Thoracic aorta (tissue), 2 donors: ENCODE measurements around the gene SETBP1. TPM values are rescaled to one million over a fixed set of nuclear protein-coding genes. Genes with fewer than 3 reads are reported as not detected.

Experiments used
- ATAC-seq: fragments of 150-250 bp; one replicate; pipeline ENCODE4 v1.8.0; 2017; ENCODE audit warnings: low read depth; ENCODE audit not compliant: insufficient number of reproducible peaks, low FRiP score
- DNase-seq: peaks from one replicate; pipeline ENCODE4 v3.0.0-alpha.2; 2020; ENCODE audit warnings: low spot score
- H3K27ac ChIP-seq, 2 donors: fragments of 200-600 bp; sonication (generic); 1 replicate in 1 of 2; 2 replicates in 1 of 2; pipeline ENCODE4 v1.5.1; 2016; ENCODE audit warnings: mild to moderate bottlenecking in 2 of 2, moderate library complexity in 2 of 2
- H3K27me3 ChIP-seq: fragments of 200-600 bp; sonication (generic); replicated peaks from 2 replicates; pipeline ENCODE4 v1.6.0; 2016; ENCODE audit warnings: mild to moderate bottlenecking; ENCODE audit not compliant: insufficient read depth
- H3K36me3 ChIP-seq: fragments of 200-600 bp; sonication (generic); one replicate; pipeline ENCODE4 v1.5.1; 2016
- H3K4me1 ChIP-seq, 2 donors: fragments of 200-600 bp; sonication (generic); 1 replicate in 1 of 2; 2 replicates in 1 of 2; pipeline versions ENCODE4 v1.5.1 to v1.6.0; 2016; ENCODE audit warnings: low read depth in 2 of 2, mild to moderate bottlenecking in 1 of 2; ENCODE audit not compliant: control insufficient read depth in 1 of 2
- H3K4me3 ChIP-seq: fragments of 200-600 bp; sonication (generic); 2 replicates; pipeline ENCODE4 v1.5.1; 2016; ENCODE audit warnings: mild to moderate bottlenecking
- H3K9me3 ChIP-seq: fragments of 200-600 bp; sonication (generic); 2 replicates; pipeline ENCODE4 v1.5.1; 2016
- CTCF ChIP-seq: fragments of 200-600 bp; sonication (generic); IDR thresholded peaks from one replicate; pipeline ENCODE4 v1.5.1; 2019; ENCODE audit warnings: antibody characterized with exemption
- total RNA-seq, 2 donors: library from RNA; depleted of rRNA; stranded (reverse); fragments of >200 nt; gene quantifications; one replicate each; pipeline versions ENCODE4 v1.1.0 to v1.2.3, GENCODE V29; 2016

The SETBP1 gene
- total RNA-seq, 2 donors from 2014 or later: 39.3 to 50.2 TPM

- Histone ChIP-seq H3K9me3 (no peaks in the 10 kb centered on the region), H3K4me3 (no peak overlapping the region), H3K36me3 (no peaks in the 10 kb centered on the region), H3K27ac (no peak overlapping the region), H3K4me1 (peaks cover 21 to 39% of the 10 kb centered on the region in 2 donors), H3K27me3 (no peaks in the 10 kb centered on the region)
- ATAC-seq: no peak
- TF ChIP-seq CTCF: no peak
- no peak for DNase-seq
These were observed 147.4 kb downstream of the SETBP1 start for GRCh38 chr18:44828080-44828479.

- Histone ChIP-seq H3K4me1 (peaks cover 24 to 41% of the 10 kb centered on the region in 2 donors), H3K27ac (peak overlapping the region in 1 of 2 donors; percentile 22), H3K9me3 (no peaks in the 10 kb centered on the region), H3K27me3 (no peaks in the 10 kb centered on the region), H3K4me3 (no peak overlapping the region), H3K36me3 (no peaks in the 10 kb centered on the region)
- DNase-seq: no peak
- TF ChIP-seq CTCF: no peak
- no peak for ATAC-seq
These were observed 149.9 kb downstream of the SETBP1 start for GRCh38 chr18:44830581-44830980.

GRCh38 chr18:44833786-44834185, 153.1 kb downstream of the SETBP1 start:
- ATAC-seq (no peak), DNase-seq (no peak)
- H3K27me3 ChIP-seq: no peaks in the 10 kb centered on the region
- TF ChIP-seq CTCF: no peak
- peaks cover 22 to 38% of the 10 kb centered on the region in 2 donors for H3K4me1 ChIP-seq
- H3K9me3 ChIP-seq: no peaks in the 10 kb centered on the region
- no peak overlapping the region for H3K27ac ChIP-seq
- H3K4me3 ChIP-seq: no peak overlapping the region
- H3K36me3 ChIP-seq: no peaks in the 10 kb centered on the region

- no peak overlapping the region for H3K4me3 ChIP-seq
- H3K36me3 ChIP-seq: no peaks in the 10 kb centered on the region
- ATAC-seq: no peak
- no peaks in the 10 kb centered on the region for H3K27me3 ChIP-seq
- H3K9me3 ChIP-seq: no peaks in the 10 kb centered on the region
- H3K4me1 ChIP-seq: peaks cover 25 to 49% of the 10 kb centered on the region in 2 donors
- no peak for TF ChIP-seq CTCF
- H3K27ac ChIP-seq: peak overlapping the region; percentile 56 to 57
- DNase-seq: no peak
These were observed 154.3 kb downstream of the SETBP1 start for GRCh38 chr18:44834867-44835469.

- H3K4me3 ChIP-seq: no peak overlapping the region
- no peaks in the 10 kb centered on the region for H3K27me3 ChIP-seq
- peak overlapping the region; percentile 56 to 57 for H3K27ac ChIP-seq
- peaks cover 23 to 47% of the 10 kb centered on the region in 2 donors for H3K4me1 ChIP-seq
- no peak for ATAC-seq
- no peak for DNase-seq
- no peaks in the 10 kb centered on the region for H3K9me3 ChIP-seq
- TF ChIP-seq CTCF: no peak
- no peaks in the 10 kb centered on the region for H3K36me3 ChIP-seq
These were observed 155.0 kb downstream of the SETBP1 start for GRCh38 chr18:44835703-44836102.
